HCT116 (cell line): ENCODE data around the gene DCAF8L2.

Source experiments
- CTCF ChIP-seq, 3 experiments: fragments of 200-600 bp in 1 of 3; sonication (generic) in 1 of 3; IDR thresholded peaks in 2 of 3; conservative IDR thresholded peaks in 1 of 3; 2 replicates each; pipeline ENCODE4 v1.5.1; 2012 to 2017; ENCODE audit warnings: low read depth in 2 of 3, low read length in 2 of 3, antibody characterized with exemption in 1 of 3, borderline replicate concordance in 1 of 3, control low read depth in 1 of 3, mild to moderate bottlenecking in 1 of 3, mixed read lengths in 1 of 3, mixed run types in 1 of 3, moderate library complexity in 1 of 3; ENCODE audit not compliant: insufficient read depth in 1 of 3
- EZH2 ChIP-seq: fragments of 200-600 bp; sonication (generic); IDR thresholded peaks from 2 replicates; pipeline ENCODE4 v1.6.1; 2017; ENCODE audit warnings: antibody characterized with exemption, mixed run types
- POLR2A ChIP-seq: IDR thresholded peaks from 2 replicates; pipeline ENCODE4 v1.7.0; 2011; ENCODE audit warnings: borderline replicate concordance; ENCODE audit not compliant: insufficient read depth, insufficient read length; ENCODE audit errors: extremely low read depth
- POLR2AphosphoS5 ChIP-seq: IDR thresholded peaks from 2 replicates; pipeline ENCODE4 v1.6.1; 2011; ENCODE audit warnings: mild to moderate bottlenecking, low read depth, low read length, moderate library complexity
- SP1 ChIP-seq: IDR thresholded peaks from 2 replicates; pipeline ENCODE4 v1.6.1; 2012; ENCODE audit warnings: low read depth
- YY1 ChIP-seq: IDR thresholded peaks from 2 replicates; pipeline ENCODE4 v1.6.1; 2011; ENCODE audit warnings: low read length, low read depth, moderate library complexity, mild to moderate bottlenecking; ENCODE audit not compliant: insufficient replicate concordance; ENCODE audit errors: extremely low read depth
- TF ChIP-seq, protein P1 (sequence below): IDR thresholded peaks from 2 replicates; pipeline ENCODE4 v1.6.1; 2012

DNA sequence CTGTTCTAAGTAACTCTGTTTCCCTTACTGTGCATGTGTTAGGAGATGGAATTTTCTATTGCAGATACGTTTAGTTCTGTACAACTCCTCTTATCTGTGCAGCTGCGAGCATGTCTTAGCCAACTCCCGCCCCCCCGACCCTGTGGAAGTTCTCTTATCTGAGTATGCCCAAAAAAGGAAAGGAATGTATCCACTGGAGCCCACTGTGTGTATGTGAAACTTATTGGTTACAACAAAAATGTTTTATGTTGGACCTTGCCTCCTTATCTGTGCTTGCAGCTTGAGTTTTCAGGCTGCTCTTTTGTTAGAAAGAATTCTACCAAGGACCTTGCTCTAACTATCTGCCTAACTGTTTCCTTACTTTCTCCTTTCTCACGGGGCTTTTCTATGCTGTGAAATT is 24.2 kb upstream of the DCAF8L2 start:
- TF ChIP-seq SP1 (no peak), CTCF (IDR thresholded peaks at IDR 0.05 in 2 of 3, conservative IDR thresholded peaks at IDR 0.05 in 1 of 3; ENCODE audit: borderline replicate concordance in 1 of 3, insufficient read depth in 1 of 3, low read depth in 2 of 3, low read length in 2 of 3) (no peak), YY1 (no peak), EZH2 (no peak), POLR2AphosphoS5 (no peak), POLR2A (no peak)
- TF ChIP-seq, protein P1, sequence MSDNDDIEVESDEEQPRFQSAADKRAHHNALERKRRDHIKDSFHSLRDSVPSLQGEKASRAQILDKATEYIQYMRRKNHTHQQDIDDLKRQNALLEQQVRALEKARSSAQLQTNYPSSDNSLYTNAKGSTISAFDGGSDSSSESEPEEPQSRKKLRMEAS = no peak
